ENCODE measurements around the gene SRD5A3. TPM values are rescaled to one million over a fixed set of nuclear protein-coding genes. Genes with fewer than 3 reads are reported as not detected.

Gene SRD5A3
- polyA plus RNA-seq, 1 donor: 11.3 TPM

DNA sequence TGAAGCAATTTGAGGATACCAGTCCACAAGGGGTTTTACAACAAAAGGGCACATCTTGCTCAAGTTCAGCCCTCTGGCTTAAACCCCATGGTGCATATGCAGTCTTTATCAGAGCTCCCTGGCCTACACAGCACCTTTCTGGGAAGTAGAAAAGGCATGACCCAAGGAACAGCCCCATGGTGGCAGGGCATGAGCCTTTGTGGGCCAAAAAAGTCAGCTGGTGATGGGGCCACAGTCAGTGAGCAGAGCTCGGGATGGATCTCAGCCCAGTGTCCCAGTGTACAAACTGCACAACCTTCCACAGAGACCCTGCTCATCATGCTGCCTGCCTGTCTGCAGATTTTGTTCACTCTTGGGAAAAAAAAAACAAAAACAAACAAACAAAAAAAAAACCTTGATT is 27.4 kb downstream of the SRD5A3 start:
- DNase-seq (ENCODE audit: low read depth): no peak

DNA sequence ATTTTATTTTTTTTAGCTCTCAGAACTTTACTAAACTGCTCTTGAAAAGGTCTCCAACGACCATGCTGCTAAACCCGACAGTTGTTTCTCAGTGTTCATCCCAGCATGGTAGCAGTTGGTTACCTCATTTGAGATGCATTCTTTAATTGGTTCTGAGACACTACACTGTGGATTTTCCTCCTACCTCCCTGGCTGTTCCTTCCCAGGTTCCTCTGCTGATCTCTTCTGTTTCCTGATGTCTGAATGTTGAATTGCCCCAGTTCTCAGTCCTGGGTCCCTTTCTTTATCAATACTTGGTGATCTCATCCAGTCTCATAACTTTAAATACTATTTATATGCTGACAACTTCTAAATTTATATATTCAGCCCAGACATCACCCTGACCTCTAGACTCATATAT is 30.7 kb downstream of the SRD5A3 start:
- no peak for DNase-seq (ENCODE audit: low read depth)

DNA sequence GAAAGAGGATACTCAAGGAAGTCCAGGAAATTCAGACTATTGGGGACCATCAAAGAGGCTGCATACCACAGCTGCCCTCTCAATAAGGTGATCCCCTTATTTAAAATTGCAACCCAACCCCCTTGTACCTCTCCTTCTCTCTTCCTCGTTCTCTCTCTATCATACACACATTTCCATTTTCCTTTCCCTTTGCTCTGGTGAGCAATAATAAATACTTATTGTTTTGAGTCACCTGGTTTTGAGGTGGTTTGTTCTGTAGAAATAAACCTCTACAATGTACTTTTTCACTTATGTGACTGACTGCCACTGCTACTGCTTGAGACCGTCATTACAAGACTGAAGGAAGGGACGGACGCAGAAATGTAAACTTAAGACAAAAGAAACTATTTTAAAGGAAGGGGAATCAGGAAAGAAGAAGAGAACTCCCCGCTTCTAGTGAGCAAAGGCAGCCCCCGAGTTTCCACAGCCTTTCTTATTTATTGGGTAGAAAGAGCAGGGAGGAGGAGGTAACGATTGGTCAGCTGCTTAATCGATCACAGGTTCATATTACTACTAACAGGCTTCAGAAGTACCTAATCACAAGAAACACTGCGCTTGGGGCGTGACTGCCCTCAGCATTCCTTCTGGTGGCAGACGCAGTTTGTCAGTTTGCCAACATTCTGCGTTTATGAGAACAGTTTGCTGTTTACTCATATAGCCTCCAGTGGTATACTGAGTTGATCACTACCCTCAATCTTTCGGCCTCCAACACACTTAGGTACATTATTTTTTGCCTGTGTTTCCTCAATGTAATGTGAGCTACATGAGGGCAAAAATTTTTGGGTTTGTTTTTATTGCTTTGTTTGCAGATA is 32.8 kb downstream of the SRD5A3 start:
- no peak for DNase-seq (ENCODE audit: low read depth)

DNA sequence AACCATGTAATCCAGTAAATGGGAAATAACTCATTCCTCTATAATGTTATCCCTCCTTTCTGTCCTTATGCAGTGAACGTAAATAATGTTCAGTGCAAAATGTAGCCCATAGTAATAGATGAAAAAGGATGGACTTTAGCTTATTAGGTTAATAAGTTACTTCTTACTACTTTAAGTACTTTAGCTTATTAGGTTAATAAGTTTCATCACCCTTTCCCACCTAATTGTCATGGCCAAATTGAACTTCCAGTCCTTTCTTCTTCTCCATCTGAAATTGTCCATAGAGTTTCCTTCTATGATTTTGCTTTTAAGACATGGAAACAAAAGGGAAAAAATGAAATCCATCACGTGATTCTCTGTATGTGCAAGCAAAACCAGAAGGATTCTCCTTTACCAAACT is 34.5 kb downstream of the SRD5A3 start:
- no peak for DNase-seq (ENCODE audit: low read depth)

DNA sequence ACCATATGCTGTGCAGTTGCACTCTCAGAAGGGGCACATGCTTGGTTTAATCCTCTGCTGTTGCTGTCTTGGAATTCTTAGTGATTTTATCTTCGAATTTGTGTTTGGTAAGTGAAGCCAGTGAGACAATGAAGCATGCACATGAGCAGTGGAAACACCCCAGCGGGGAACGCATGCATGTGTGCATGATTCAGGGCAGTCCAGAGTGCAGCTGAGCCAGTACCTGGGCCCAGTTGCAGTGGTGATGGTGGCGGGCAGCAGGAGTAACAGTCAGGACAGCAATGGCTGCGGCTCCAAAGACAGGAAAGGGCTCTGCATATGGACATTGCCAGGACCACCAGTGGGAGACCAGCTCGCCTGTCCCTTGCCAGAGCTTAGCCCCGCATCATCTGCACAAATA is 35.5 kb downstream of the SRD5A3 start:
- DNase-seq (ENCODE audit: low read depth): no peak

DNA sequence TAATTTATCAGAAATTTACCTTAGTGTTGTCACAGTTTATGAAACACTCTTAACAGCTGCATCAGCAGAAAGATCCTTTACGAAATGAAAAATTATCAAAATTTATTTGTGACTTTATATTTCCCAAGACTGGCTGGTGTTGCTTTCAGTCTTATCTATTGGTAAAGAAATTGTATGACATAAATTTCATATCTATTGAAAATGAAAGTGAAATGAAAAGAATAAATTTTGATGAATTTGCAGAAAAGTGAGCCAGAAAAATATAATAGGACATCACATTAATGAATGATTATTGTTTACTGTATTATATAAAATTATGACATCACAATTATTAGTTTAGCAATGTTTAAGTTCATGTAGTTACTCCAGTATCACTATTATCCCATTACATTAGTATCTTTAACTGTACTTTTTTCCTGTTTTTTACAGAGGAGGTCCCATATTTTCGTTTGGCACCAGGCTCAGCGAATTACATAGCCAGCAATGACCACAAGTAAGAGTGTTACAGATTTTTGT is 36.5 kb downstream of the SRD5A3 start:
- no peak for DNase-seq (ENCODE audit: low read depth)

DNA sequence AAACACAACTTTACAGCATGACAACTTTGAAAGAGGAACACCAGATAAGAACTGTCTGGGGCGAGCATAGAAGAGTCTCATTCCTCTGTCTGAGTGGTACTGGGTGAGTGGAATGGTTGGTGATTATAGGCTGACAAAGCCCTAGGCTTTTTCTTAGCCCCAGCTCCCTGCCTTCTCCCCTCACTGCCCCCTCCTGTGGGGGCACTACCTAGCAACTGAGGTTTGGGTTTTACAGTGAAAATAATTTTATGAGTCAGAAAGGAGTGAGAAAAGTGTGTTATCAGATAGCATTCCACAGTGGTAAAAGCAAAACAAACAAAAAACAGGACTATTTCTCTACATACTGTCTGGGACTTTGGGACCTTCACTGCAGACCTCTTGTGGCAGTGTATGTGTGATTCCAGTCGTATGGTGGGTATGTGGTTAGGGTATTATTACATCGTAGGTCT is 39.2 kb downstream of the SRD5A3 start:
- no peak for DNase-seq (ENCODE audit: low read depth)

DNA sequence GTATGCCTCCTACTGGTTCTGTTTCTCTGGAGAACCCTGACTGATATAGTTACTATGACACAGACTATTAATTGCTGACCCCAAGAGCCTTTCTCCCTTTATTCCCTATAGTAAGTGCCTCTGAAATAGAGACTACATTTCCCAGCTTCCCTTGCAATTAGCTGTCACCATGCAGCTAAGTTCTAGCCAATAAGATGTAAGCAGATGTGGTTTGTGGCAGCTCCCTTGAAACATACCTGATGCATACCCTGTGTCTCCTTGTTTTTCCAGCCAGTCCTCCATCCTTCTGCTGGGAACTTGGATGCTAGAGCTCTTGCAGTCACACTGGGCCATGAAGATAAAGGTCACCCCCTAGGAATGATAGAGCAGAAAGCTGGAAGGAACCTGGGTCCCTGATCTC is 40.0 kb downstream of the SRD5A3 start:
- DNase-seq (ENCODE audit: low read depth): no peak

DNA sequence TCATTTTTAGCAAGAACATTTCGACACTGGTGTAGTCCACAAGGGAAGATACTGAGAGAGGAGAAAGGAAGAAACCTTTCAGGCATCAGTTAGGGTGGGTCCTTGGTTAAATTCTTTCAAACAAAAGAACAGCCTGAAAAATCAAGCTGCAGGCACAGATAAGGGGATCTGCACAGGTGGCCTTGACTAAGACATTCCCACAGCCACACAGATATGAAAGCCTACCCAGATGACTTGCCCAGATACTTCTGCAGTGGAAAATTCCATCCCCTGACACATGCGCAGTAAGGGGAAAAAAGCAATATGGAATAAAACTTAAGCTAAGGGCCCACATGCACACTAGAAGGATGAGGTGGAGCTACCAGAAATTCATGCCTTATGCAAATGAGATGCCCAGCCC is 40.8 kb downstream of the SRD5A3 start:
- no peak for DNase-seq (ENCODE audit: low read depth)

DNA sequence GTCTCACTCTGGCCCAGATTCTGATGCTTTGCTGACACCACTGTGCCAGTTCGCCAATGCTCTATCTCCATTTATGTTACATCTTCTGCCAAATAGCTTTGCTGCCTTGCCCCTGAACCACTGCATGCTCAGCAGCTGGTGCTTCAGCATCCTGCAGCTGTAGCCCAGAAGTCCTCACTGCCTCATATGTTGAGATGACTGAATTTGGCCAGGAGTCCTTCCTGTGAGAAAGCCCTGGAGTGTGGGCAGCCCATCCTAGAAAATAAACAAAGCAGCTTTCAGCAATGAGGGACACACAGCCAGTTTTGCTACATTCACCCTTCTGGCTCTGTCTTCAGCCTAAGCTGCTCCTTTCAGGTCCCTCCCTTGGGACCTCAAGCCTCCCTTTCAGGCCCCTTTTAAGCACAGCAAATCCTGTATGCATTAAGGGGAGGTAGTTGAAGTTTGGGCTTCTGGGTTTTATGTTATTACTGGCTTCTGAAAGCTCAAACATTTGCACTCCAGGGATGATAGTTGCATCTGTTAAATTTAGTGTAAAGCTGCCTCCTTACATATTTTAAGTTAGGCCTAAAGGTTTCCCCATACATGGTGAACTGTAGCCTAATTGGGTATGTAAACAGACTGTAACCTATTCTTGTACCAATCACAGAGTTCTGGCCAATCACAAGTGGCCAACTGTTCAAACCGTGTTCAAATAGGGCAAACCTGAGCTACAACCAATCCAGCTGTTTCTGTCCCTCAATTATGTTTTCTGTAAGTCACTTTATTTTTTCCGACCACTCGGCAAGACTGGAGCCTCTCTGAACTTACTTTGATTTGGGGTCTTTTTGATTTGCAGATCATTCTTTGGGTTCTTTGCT is 47.6 kb downstream of the SRD5A3 start:
- DNase-seq (ENCODE audit: low read depth): no peak

DNA sequence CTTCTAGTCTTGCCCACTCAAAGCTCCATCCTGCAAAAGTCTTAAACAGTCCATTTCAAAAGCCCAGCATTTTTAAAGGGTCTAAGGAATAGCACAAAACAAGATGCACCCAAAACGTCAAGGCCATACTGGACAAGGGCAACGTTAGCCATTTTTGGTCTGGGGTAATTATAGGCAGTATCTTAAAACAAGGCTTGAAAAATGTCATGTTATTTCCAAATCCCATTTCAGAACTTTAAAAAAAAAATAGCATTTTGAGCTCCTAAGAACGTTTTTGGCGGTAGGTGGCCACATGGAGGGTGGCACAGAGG is 49.1 kb downstream of the SRD5A3 start:
- DNase-seq (ENCODE audit: low read depth): no peak

DNA sequence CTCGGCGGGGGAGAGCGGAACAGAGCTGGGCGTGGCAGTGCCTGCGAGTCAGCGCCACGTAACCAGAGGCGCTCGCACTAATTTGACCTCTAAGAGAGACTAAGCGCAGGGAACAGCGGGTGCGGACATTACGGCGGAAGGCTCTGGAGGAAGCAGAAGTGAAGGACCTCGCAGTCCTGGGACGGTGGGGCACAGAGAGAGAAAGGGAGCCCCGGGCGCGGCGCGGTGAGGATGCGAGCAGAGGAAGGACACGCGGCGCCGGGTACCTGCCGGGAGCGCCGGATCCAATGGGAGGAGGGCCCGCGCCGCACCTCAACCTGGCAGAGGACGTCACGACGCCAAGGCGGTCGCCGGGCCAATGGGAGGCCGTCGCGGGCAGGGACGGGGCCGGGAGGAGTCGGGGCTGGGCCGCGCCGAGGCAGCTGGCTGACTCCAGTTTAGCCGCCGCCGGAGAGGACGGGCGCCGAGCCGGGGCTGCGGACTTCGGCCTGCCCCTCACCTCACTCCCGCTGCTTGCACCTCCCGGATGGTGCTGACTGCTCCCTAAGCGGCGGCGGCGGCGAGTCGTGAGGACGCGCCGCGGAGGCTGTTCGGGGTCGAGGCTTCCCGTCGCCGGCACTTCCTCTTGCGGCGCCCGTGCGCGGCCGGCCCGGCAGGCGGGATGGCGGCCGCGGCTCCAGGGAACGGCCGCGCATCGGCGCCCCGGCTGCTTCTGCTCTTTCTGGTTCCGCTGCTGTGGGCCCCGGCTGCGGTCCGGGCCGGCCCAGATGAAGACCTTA is 49.7 kb downstream of the SRD5A3 start, which contains the start of gene TMEM165:
TMEM165 (plus strand) TSS at position 429 of the 779 bp plus-strand sequence; CDS start at position 662, 233 bp downstream.
- no peak for DNase-seq (ENCODE audit: low read depth)

DNA sequence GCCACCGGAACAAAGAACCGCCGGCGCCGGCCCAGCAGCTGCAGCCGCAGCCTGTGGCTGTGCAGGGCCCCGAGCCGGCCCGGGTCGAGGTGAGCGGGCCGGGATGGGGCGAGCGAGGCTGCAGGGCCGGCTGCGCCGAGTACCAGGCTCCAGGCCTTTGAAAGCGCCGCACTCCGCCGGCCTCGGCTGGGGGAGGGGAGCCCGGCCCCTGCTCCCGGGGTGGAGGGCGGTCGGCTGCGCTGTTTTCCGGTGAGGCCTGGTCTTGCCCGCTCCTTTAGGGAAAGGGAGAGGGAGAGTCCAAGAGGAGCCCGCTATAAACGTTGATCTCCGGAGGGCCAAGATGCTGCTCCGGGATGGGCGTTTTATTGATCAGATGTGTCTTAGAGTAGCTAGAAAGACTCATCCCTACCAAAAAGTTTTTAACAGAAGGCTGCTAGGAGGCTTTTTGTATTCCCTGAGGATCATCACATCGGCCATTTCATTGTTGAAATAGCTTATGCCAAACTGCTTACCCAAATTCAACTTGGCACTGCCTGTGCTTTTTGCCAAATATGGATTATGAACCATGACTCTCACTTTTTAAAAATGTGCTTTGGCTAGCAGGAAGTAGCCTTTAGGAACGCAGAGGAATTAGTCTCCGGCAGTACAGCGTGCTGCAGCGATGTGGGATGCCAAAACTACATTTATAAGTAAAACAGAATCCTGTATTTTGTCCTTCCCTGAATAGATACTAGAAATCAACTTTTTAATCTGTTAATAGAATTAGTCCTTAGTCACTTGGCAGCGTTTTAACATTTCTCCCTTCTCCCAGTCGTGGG is 50.5 kb downstream of the SRD5A3 start:
- DNase-seq (ENCODE audit: low read depth): no peak

DNA sequence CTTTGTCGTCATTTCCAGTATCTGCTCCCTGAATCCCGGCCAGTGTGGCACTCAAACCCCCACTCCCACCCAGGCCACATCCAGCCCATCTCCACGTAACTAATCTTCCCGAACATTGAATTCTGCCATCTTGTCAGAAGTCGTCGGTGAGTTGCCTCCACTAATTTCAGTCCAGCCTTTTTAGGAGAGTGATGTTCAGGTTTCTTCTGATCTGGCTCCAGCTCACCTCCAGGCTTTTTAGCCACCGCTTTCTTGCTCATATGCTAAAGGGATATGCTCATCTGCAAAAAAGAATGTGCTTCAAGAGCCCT is 51.0 kb downstream of the SRD5A3 start:
- no peak for DNase-seq (ENCODE audit: low read depth)

DNA sequence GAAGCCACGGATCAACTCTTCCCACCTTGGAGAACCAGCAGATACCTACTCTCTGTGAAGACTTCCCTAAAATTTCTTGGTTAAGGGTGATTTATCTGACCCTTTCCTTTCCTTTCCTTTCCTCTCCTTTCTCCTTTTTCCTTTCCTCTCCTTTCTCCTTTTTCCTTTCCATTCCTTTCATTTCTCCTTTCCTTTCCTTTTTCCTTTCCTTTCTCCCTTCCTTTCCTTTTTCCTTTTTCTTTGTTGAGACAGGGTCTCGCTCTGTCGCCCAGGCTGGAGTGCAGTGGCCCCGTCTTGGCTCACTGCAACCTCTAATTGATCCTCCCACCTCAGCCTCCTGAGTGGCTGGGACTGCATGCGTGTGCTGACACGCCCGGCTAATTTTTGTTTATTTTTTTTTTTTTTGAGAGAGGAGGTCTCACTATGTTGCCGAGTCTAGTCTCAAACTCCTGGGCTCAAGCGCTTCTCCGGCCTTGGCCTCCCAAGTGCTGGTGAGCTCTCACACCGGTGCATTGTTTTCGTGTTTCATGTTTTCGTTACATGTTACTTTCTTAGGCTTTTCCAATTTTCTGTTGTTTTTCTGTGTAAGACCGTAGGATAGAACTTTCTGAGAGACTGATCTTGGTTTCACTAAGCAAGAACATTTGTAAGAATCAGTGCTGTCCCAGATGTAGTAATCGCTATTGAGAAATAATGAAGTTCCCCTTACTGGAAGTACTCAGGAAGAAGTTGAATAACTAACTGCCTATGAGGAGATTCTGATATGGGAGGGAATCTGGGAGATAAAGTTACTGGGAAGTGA is 51.7 kb downstream of the SRD5A3 start:
- no peak for DNase-seq (ENCODE audit: low read depth)

DNA sequence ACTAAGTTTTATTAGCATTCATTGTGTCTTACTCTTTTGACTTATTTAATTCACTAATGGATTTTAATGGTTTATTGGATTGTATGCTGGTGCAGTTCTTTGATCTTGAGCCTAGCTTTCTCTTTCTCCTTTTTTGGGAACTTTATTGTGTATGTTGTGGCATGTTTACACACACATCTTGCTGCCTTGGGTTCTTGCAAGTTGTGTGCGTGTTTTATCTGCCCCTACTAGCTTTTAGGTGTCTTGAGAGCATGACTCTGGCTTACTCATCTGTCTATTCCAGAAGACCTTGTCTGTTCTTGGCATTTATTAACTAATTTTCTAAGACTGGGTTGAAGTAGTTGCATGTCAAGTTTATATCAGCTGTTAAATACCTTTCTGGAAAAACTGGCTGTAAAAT is 52.4 kb downstream of the SRD5A3 start:
- no peak for DNase-seq (ENCODE audit: low read depth)

DNA sequence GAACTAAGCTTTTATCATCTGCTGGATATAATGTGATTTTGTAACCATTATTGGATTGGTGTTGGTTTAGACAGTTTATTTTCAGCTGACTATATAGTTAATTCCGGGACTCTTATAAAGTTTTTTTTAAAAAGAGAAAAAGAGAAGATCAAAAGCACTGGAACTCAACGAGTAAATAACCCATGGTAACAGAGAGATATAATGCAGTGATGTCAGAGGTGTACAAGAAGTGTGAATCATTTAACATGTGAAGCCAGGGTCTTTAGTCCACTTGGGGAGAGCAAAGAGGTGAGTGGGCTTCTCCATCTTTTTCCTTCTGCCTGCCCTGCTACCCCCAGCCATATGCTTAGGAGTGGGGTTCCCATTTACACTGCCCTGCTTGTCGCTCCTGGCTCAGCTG is 52.9 kb downstream of the SRD5A3 start:
- no peak for DNase-seq (ENCODE audit: low read depth)

DNA sequence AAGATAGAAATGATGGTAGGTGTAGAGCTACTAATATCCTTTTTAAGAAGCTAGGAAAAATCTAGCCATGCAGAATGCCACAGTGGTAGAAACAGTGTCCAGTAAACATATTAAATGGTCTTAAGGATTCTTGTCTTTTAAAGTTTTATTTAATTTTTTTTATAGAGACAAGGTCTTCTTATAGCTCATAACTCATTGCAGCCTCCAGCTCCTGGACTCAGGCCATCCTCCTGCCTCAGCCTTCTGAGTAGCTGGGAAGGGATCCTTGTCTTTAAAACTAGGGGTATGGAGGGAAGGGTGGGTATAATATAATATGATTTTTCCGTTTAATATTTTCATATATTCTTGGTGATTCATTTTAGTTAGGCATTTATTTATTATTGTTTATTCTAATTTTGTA is 53.5 kb downstream of the SRD5A3 start:
- no peak for DNase-seq (ENCODE audit: low read depth)

DNA sequence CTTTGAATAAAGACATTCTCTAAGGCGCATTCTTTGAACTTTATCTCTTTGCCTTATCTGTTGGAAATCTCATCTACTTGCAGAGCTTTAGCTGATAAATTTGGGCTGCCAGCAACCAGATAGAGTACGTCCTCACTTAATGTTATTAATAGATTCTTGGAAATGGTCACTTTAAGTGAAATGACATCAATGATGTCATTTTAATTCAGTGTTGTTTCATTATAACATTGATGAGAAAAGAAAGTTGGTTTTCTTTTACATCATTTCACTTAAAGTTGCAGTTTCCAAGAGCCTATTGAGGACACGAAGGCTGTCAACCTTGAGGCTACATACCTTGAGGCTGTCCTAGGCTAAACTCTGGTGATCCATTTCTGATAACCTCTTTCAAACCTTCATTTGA is 59.0 kb downstream of the SRD5A3 start:
- no peak for DNase-seq (ENCODE audit: low read depth)

DNA sequence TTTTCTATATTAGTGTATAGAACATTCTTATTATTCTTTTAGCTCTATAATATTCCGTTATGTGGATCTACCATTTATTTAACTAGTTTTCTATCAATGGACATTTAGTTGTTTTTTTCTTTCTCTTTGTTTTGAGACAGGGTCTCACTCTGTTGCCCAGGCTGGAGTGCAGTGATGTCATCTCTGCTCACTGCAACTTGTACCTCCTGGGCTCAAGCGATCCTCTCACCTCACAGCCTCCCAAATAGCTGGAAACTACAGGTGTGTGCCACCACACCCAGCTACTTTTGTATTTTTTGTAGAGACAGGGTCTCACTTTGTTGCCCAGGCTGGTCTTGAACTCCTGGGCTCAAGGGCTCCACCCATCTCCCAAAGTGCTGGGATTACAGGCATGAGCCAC is 60.5 kb downstream of the SRD5A3 start:
- no peak for DNase-seq (ENCODE audit: low read depth)
